ENCODE results near the gene MYO1C. TPM values are rescaled to one million over a fixed set of nuclear protein-coding genes. Genes with fewer than 3 reads are reported as not detected.

Gene MYO1C
- total and polyA plus RNA-seq, 12 donors = 11.6 to 103 (median 71.3) TPM

DNA sequence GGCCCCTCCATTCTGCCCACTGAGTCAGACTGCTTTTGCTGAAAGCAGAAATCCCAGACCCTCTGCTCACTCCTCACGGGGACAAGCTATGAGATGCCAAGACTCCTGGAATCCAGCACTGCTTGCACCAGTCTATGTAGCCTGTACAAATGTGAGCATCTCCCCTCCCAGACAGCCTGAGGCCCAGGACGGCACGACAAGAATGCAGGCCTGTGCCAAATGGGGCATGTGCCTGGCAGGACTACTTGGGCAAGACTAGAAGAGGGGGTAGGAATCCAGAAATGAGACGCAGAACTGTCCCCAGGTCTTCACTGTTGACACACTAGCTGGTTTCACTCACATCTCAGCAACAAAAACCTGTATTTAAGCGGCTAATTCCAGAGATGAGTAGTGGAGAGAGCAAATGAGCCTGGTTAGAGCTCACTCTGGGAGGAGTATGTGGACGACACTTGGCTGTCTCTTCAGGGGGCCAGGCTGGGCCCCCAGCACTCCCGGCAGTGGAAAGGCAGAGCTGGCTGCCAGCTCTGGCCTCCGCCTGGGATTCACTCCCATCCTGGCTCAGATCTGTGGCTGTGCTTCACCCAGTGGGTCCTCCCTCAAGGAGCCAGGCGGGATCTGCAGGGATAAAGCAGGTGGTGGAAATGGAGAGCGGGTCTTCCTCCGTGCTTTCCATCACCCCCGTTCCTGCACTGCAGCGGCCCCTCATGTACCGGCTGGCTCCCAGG, 2.9 kb upstream of the MYO1C start:
- peak overlapping the region in 1 of 5 donors; percentile 95 for H3K27ac ChIP-seq
- no peaks in the 10 kb centered on the region for H3K9me3 ChIP-seq (replicated peaks in 1 of 3)
- 81 to 89% (median 85%) methylated on average over 8 to 14 of the region's 14 CpGs for WGBS, 4 donors
- H3K4me3 ChIP-seq = no peak overlapping the region
- peaks cover 5 to 10% of the 10 kb centered on the region in 2 donors for H3K4me1 ChIP-seq (replicated peaks in 1 of 2)
- TF ChIP-seq CTCF (IDR thresholded peaks at IDR 0.05) (no peak), POLR2A (IDR thresholded peaks at IDR 0.05) (no peak)
- DNase-seq = no peak
- peaks cover 0 to 22% of the 10 kb centered on the region in 2 donors for H3K36me3 ChIP-seq (replicated peaks in 1 of 2)
- intact Hi-C loops (cut with DNase I) = no loop called here
- no peaks in the 10 kb centered on the region for H3K27me3 ChIP-seq

- DNase-seq = no peak
- no peaks in the 10 kb centered on the region for H3K27me3 ChIP-seq
- no peaks in the 10 kb centered on the region for H3K9me3 ChIP-seq (replicated peaks in 1 of 3)
- WGBS, 4 donors = 92 to 100% (median 96%) methylated on average over 5 to 11 of the region's 11 CpGs
- H3K36me3 ChIP-seq (replicated peaks in 1 of 2) = peaks cover 0 to 22% of the 10 kb centered on the region in 2 donors
- peak overlapping the region in 1 of 5 donors; percentile 95 for H3K27ac ChIP-seq
- H3K4me1 ChIP-seq (replicated peaks in 1 of 2) = peaks cover 5 to 12% of the 10 kb centered on the region in 2 donors
- intact Hi-C loops (cut with DNase I) = no loop called here
- TF ChIP-seq CTCF (IDR thresholded peaks at IDR 0.05) = no peak
- TF ChIP-seq POLR2A (IDR thresholded peaks at IDR 0.05) = no peak
- no peak overlapping the region for H3K4me3 ChIP-seq
These were observed 2.3 kb upstream of the MYO1C start for GRCh38 chr17:1494736-1495253.

DNA sequence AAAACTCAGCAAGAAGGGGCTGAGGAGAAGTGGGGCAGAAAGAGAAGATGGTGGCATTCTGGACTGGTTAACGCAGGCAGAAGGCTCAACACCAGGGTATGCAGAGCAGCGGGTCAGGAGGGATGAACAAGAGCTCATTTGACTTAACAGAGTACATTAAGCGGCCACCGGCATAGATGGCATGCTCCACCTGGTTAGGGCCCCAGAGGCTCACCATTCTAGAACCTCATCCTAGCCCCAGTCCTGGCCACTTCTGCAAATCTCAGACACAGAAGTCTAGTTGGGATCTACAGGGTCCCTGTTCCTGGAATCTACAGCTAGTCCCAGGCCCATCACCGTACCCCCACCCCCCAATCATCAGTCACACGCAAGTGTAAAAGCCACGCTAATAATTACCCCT, 1.7 kb upstream of the MYO1C start:
- 97 to 99% (median 98%) methylated on average over 7 of the region's 7 CpGs for WGBS, 4 donors
- H3K36me3 ChIP-seq (replicated peaks in 1 of 2) = peaks cover 0 to 22% of the 10 kb centered on the region in 2 donors
- no peak for DNase-seq
- TF ChIP-seq CTCF (IDR thresholded peaks at IDR 0.05) = no peak
- TF ChIP-seq POLR2A (IDR thresholded peaks at IDR 0.05) = no peak
- intact Hi-C loops (cut with DNase I) = no loop called here
- H3K27me3 ChIP-seq = no peaks in the 10 kb centered on the region
- H3K9me3 ChIP-seq (replicated peaks in 1 of 3) = no peaks in the 10 kb centered on the region
- peak overlapping the region in 1 of 5 donors; percentile 95 for H3K27ac ChIP-seq
- H3K4me1 ChIP-seq (replicated peaks in 1 of 2) = peaks cover 5 to 12% of the 10 kb centered on the region in 2 donors
- H3K4me3 ChIP-seq = no peak overlapping the region

DNA sequence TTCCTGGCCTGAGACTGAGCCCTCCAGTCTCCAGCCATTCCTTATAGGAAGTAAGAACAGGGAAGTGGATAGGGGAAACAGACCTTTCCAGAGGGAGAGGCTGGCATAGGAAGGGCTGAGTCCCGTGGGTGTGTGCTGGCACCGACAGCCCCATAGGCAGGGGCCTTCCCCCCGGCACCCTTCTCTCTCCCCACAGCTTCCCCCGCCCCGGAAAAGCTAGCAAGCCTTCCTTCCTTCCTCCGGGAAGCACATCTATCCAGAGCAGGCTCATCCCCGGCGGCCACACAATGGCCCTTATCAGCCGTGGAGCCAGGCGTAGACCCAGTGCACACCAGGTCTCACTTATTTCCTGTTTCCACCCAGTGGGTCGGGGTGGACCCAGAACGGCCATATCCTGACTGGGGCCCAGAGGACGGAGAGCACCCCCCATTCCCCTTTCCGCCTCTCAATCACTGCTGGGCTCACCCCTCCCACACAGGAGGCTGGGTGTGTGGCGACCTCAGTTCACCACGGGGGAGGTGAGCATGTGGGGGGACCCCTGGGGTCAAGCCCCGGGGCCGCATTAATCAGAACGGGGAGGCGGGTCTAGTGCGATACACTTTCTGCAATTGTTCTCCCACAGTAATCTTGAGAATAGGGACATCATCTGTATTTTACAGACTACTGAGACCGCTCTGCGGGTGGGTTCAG, 950 bp upstream of the MYO1C start:
- WGBS, 4 donors = 41 to 66% (median 58%) methylated on average over 16 to 23 of the region's 23 CpGs
- H3K27me3 ChIP-seq = no peaks in the 10 kb centered on the region
- H3K27ac ChIP-seq = peak overlapping the region in 3 of 5 donors; percentile 70 to 95 (median 74)
- H3K4me1 ChIP-seq (replicated peaks in 1 of 2) = peaks cover 10 to 16% of the 10 kb centered on the region in 2 donors
- no peaks in the 10 kb centered on the region for H3K9me3 ChIP-seq (replicated peaks in 1 of 3)
- peaks cover 0 to 22% of the 10 kb centered on the region in 2 donors for H3K36me3 ChIP-seq (replicated peaks in 1 of 2)
- TF ChIP-seq POLR2A (IDR thresholded peaks at IDR 0.05) (no peak), CTCF (IDR thresholded peaks at IDR 0.05) (no peak)
- no peak overlapping the region for H3K4me3 ChIP-seq
- intact Hi-C loops (cut with DNase I) = no loop called here
- DNase-seq = peak in 5 of 7 donors; percentile 39 to 75 (median 46)
